Testis (tissue), 3 donors: Measurements from ENCODE around the gene RIC8B. TPM values are rescaled to one million over a fixed set of nuclear protein-coding genes. Genes with fewer than 3 reads are reported as not detected.

ENCODE experiments used
- DNase-seq: peaks from one replicate; pipeline ENCODE4 v3.0.0-alpha.2; 2019
- H3K27ac ChIP-seq, 2 donors: fragments of 200-600 bp; sonication (generic); one replicate each; pipeline ENCODE4 v1.5.1; 2019
- H3K27me3 ChIP-seq: fragments of 200-600 bp; sonication (generic); one replicate; pipeline ENCODE4 v1.5.1; 2019
- H3K36me3 ChIP-seq: fragments of 200-600 bp; sonication (generic); one replicate; pipeline ENCODE4 v1.5.1; 2017; ENCODE audit warnings: low read depth; ENCODE audit errors: missing control alignments
- H3K4me1 ChIP-seq: fragments of 200-600 bp; sonication (generic); one replicate; pipeline ENCODE4 v1.5.1; 2019
- H3K4me3 ChIP-seq, 2 donors: fragments of 200-600 bp; sonication (generic); one replicate each; pipeline ENCODE4 v1.5.1; 2017 to 2019
- H3K9me3 ChIP-seq: fragments of 200-600 bp; sonication (generic); one replicate; pipeline ENCODE4 v1.5.1; 2017
- POLR2A ChIP-seq: fragments of 450-650 bp; IDR thresholded peaks from one replicate; pipeline ENCODE4 v1.6.1; 2017; ENCODE audit warnings: antibody characterized with exemption, mild to moderate bottlenecking, moderate library complexity
- WGBS, 2 donors: methylation state at CpG; one replicate each; pipeline ENCODE4 v1.1.5; 2018; 5-methylcytosine and 5-hydroxymethylcytosine counted together
- intact Hi-C: fragments of 100-400 bp; cut with DNase I; formaldehyde crosslinking; loops from one replicate; pipeline ENCODE4 v1.15.1; 2023; ENCODE audit warnings: low total_unique reads
- polyA plus RNA-seq: library from polyadenylated mRNA; stranded (reverse); fragments of 350-450 nt; fragmentation: Illumina TruSeq; extraction: RNeasy Lipid Tissue Mini Kit (QIAGEN cat#74804); gene quantifications from one replicate; pipeline ENCODE4 v1.2.3, GENCODE V29; 2014; ENCODE audit warnings: low read depth, low replicate concordance; ENCODE audit not compliant: insufficient read depth
- total RNA-seq, 2 donors: library from RNA; depleted of rRNA; stranded (reverse); fragments of >200 nt; gene quantifications; one replicate each; pipeline ENCODE4 v1.2.3, GENCODE V29; 2016
- TF ChIP-seq, protein P1 (sequence below), 3 experiments: fragments of 450-650 bp in 2 of 3; fragments of 200-600 bp in 1 of 3; sonication (generic) in 1 of 3; IDR thresholded peaks; one replicate each; pipeline ENCODE4 v1.5.1; 2016 to 2019; ENCODE audit warnings: antibody characterized with exemption in 3 of 3, mild to moderate bottlenecking in 2 of 3, moderate library complexity in 1 of 3

Gene RIC8B
- total and polyA plus RNA-seq, 3 donors from 2014 or later, result 14.3 to 27.7 (median 18.3) TPM

GRCh38 chr12:106747973-106748436 is 26.5 kb upstream of the RIC8B start:
- TF ChIP-seq, protein P1, sequence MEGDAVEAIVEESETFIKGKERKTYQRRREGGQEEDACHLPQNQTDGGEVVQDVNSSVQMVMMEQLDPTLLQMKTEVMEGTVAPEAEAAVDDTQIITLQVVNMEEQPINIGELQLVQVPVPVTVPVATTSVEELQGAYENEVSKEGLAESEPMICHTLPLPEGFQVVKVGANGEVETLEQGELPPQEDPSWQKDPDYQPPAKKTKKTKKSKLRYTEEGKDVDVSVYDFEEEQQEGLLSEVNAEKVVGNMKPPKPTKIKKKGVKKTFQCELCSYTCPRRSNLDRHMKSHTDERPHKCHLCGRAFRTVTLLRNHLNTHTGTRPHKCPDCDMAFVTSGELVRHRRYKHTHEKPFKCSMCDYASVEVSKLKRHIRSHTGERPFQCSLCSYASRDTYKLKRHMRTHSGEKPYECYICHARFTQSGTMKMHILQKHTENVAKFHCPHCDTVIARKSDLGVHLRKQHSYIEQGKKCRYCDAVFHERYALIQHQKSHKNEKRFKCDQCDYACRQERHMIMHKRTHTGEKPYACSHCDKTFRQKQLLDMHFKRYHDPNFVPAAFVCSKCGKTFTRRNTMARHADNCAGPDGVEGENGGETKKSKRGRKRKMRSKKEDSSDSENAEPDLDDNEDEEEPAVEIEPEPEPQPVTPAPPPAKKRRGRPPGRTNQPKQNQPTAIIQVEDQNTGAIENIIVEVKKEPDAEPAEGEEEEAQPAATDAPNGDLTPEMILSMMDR (IDR thresholded peaks at IDR 0.05), result no peak
- no peak for TF ChIP-seq POLR2A
- WGBS, 2 donors, result 84% methylated on average over 3 of the region's 3 CpGs
- Histone ChIP-seq H3K4me3 (no peak overlapping the region), H3K4me1 (no peaks in the 10 kb centered on the region), H3K9me3 (no peaks in the 10 kb centered on the region), H3K36me3 (no peaks in the 10 kb centered on the region), H3K27ac (no peak overlapping the region), H3K27me3 (no peaks in the 10 kb centered on the region)
- DNase-seq, result no peak
- intact Hi-C loops, result no loop called here

DNA sequence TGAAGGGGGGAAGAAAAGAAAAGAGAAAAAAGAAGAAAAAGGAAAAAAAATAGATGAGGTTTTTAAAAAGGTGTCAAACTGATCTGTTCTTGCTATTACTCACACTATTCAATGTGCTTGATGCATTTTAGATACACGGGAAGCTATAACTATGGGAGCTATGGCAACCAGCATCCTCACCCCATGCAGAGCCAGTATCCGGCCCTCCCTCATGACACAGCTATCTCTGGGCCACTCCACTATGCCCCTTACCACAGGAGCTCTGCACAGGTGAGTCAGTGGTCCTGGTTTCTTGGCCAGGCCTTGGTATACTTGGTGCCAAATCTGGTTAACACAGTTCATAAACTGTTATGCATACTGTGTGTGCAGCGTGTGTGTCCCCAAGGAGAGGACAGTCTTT is 24.0 kb upstream of the RIC8B start:
- no peaks in the 10 kb centered on the region for H3K36me3 ChIP-seq
- intact Hi-C loops, result no loop called here
- WGBS, 2 donors, result 98% methylated on average over 3 of the region's 3 CpGs

DNA sequence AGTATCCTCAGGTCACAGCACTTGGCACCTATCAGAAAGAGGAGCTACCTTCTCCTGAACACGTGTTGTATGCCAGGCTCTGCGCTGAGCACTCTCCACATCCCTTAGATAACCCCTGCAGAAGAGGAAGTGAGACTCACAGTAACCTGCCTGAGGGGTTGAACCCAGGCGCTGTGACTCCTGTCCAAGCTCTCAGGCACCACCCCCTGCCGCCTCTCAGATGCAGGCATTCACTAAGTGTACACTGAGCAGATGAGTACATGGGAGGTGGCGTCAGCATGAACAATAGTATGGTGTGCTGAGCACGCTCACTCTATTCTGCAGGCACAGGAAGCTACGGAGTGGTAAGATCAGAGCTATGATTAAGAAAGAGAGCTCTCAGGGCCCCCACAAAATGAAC is 21.0 kb upstream of the RIC8B start:
- intact Hi-C loops, result no loop called here
- DNase-seq, result no peak
- 92 to 93% methylated on average over 6 to 7 of the region's 7 CpGs for WGBS, 2 donors
- H3K4me3 ChIP-seq, result no peak overlapping the region
- no peaks in the 10 kb centered on the region for H3K27me3 ChIP-seq
- TF ChIP-seq, protein P1 (IDR thresholded peaks at IDR 0.05), result no peak
- TF ChIP-seq POLR2A, result no peak
- H3K9me3 ChIP-seq, result no peaks in the 10 kb centered on the region
- no peak overlapping the region for H3K27ac ChIP-seq
- H3K36me3 ChIP-seq, result no peaks in the 10 kb centered on the region
- H3K4me1 ChIP-seq, result no peaks in the 10 kb centered on the region

More for the DNA sequence above, 24.0 kb upstream of the RIC8B start:
- no peak for DNase-seq
- Histone ChIP-seq H3K27me3 (no peaks in the 10 kb centered on the region), H3K27ac (no peak overlapping the region), H3K9me3 (no peaks in the 10 kb centered on the region), H3K4me3 (no peak overlapping the region), H3K4me1 (no peaks in the 10 kb centered on the region)
- TF ChIP-seq POLR2A, result no peak
- TF ChIP-seq, protein P1 (IDR thresholded peaks at IDR 0.05), result no peak

DNA sequence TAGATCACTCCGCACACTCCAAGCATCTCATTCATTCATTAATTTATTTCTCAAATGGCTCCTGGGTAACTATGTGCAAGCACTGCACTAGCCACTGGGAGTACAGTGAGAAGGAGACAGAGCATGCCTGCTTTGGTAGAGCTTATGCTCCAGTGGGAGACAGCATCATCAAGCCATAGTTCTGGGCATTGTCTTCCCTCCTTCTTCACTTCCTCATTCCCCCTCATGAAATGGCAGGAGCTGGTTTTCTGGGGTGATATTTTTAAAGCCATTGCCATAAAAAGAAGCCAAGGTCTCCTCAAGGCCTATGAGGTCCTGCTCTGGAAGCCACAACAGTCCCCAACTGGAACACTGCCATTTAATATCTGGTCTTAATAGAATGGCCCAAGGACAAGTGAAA is 20.2 kb upstream of the RIC8B start:
- TF ChIP-seq, protein P1 (IDR thresholded peaks at IDR 0.05), result no peak
- no peak for TF ChIP-seq POLR2A
- no peaks in the 10 kb centered on the region for H3K36me3 ChIP-seq
- 83 to 96% methylated on average over 1 of the region's 1 CpG for WGBS, 2 donors
- intact Hi-C loops, result no loop called here
- H3K9me3 ChIP-seq, result no peaks in the 10 kb centered on the region
- H3K27ac ChIP-seq, result no peak overlapping the region
- no peaks in the 10 kb centered on the region for H3K4me1 ChIP-seq
- H3K27me3 ChIP-seq, result no peaks in the 10 kb centered on the region
- no peak for DNase-seq
- H3K4me3 ChIP-seq, result no peak overlapping the region

GRCh38 chr12:106757623-106758348 is 16.7 kb upstream of the RIC8B start:
- no peaks in the 10 kb centered on the region for H3K9me3 ChIP-seq
- no peak for DNase-seq
- no peaks in the 10 kb centered on the region for H3K27me3 ChIP-seq
- H3K4me1 ChIP-seq, result no peaks in the 10 kb centered on the region
- no peaks in the 10 kb centered on the region for H3K36me3 ChIP-seq
- H3K27ac ChIP-seq, result no peak overlapping the region
- intact Hi-C loops, result no loop called here
- H3K4me3 ChIP-seq, result no peak overlapping the region
- TF ChIP-seq, protein P1 (IDR thresholded peaks at IDR 0.05), result no peak
- no peak for TF ChIP-seq POLR2A
- 72 to 82% methylated on average over 6 of the region's 6 CpGs for WGBS, 2 donors
